ENCODE results near the gene CEP112. TPM values are rescaled to one million over a fixed set of nuclear protein-coding genes. Genes with fewer than 3 reads are reported as not detected.

CEP112 gene
- total and polyA plus RNA-seq, 8 donors, result 8.4 to 11.4 (median 9.8) TPM

DNA sequence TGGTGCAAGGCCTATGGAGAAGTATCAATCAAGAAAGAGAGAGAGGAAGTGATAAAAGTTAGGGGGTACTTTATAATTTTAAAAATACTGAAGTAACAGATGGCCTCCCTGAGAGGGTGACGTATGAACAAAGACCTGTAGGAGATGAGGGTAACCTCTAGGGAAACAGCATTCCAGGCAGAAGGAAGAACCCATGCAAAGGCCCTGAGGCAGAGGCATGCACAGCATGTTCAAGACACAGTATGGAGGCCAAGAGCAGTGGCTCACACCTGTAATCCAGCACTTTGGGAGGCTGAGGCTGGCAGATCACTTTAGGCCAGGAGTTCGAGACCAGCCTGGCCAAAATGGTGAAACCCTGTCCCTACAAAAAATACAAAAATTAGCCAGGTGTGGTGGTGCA, 437.9 kb downstream of the CEP112 start:
- 96 to 98% methylated on average over 2 of the region's 2 CpGs for WGBS, 2 donors
- DNase-seq, result no peak
- no peaks in the 10 kb centered on the region for H3K9me3 ChIP-seq
- H3K36me3 ChIP-seq, result no peaks in the 10 kb centered on the region
- H3K27me3 ChIP-seq, result no peaks in the 10 kb centered on the region
- no peak for ATAC-seq
- TF ChIP-seq, protein P1, sequence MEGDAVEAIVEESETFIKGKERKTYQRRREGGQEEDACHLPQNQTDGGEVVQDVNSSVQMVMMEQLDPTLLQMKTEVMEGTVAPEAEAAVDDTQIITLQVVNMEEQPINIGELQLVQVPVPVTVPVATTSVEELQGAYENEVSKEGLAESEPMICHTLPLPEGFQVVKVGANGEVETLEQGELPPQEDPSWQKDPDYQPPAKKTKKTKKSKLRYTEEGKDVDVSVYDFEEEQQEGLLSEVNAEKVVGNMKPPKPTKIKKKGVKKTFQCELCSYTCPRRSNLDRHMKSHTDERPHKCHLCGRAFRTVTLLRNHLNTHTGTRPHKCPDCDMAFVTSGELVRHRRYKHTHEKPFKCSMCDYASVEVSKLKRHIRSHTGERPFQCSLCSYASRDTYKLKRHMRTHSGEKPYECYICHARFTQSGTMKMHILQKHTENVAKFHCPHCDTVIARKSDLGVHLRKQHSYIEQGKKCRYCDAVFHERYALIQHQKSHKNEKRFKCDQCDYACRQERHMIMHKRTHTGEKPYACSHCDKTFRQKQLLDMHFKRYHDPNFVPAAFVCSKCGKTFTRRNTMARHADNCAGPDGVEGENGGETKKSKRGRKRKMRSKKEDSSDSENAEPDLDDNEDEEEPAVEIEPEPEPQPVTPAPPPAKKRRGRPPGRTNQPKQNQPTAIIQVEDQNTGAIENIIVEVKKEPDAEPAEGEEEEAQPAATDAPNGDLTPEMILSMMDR (IDR thresholded peaks at IDR 0.05), result no peak
- intact Hi-C loops (cut with DNase I), result no loop called here
- no peak overlapping the region for H3K27ac ChIP-seq
- H3K4me3 ChIP-seq, result no peak overlapping the region
- FAIRE-seq, result no peak
- H3K4me1 ChIP-seq, result peaks cover 10 to 19% (median 18%) of the 10 kb centered on the region in 3 donors

DNA sequence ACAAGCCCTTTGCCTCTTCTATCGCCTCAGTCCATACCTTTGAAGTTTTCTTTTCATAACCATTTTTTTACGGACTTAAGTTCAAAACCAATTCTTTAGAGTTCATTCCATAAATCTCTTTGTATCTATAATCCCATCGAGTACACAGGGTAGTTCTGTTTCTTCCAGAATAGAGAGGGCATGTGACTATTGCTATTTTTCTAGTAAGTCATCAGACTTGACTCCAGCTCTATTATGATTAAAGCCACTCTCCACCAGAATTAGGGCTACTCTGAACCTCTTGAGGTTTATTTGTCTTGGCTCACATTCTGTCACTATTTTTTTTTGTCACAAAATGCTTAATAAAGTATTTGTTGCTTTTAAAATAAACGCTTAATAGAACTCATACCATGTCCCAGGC, 438.6 kb downstream of the CEP112 start:
- TF ChIP-seq, protein P1 (IDR thresholded peaks at IDR 0.05), result no peak
- ATAC-seq (no peak), FAIRE-seq (no peak), DNase-seq (no peak)
- Histone ChIP-seq H3K9me3 (no peaks in the 10 kb centered on the region), H3K27ac (no peak overlapping the region), H3K4me1 (peaks cover 10 to 23% (median 19%) of the 10 kb centered on the region in 3 donors), H3K36me3 (no peaks in the 10 kb centered on the region), H3K27me3 (no peaks in the 10 kb centered on the region), H3K4me3 (no peak overlapping the region)
- 68 to 69% methylated on average over 4 of the region's 4 CpGs for WGBS, 2 donors
- intact Hi-C loops (cut with DNase I), result no loop called here

DNA sequence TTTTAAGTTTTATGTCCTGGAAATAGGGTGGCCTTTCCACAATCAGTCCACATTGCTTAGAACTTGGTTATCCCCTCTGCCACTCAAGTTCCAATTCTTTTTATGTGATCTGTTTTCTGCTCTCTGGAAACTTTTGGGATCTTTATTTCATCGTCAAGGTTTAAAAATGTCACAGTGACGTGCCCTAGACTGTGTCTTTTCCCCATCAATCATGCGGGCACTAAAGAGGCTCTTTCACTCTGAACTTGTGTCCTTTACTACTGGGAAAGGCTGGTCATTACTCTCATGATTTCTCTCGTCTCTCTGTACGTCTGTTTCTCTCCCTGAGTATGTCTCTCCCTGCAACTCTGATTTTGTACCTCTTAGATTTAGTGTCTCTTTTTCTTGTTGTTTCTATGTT, 440.7 kb downstream of the CEP112 start:
- WGBS, 2 donors, result 76 to 80% methylated on average over 5 of the region's 5 CpGs
- Histone ChIP-seq H3K9me3 (no peaks in the 10 kb centered on the region), H3K4me1 (peaks cover 10 to 23% (median 19%) of the 10 kb centered on the region in 3 donors), H3K36me3 (no peaks in the 10 kb centered on the region), H3K27ac (no peak overlapping the region), H3K27me3 (no peaks in the 10 kb centered on the region), H3K4me3 (no peak overlapping the region)
- TF ChIP-seq, protein P1 (IDR thresholded peaks at IDR 0.05), result no peak
- no peak for FAIRE-seq
- ATAC-seq, result no peak
- DNase-seq, result no peak
- intact Hi-C loops (cut with DNase I), result no loop called here

DNA sequence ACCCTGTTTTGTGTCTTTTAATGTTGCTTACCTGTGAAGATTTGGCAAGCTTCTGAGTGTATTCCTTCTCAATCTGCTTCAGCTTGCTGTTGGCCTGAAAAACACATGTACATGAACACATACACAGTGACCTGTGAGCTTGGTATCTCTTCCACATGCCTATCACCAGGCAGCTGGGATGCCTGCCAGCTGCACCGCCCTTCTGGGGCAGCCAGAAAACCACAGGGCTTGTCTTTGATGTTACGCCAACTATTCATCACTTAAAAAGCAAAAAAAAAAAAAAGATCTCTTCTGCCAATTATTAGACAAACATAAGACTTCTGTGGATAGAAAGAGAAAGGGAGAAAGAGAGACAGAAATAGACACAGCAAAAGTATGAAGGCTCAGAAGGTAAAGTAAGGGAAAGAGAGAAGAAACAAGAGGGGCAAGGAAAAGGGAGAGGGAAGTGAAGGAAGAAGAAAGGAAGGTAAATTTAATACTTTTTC, 441.3 kb downstream of the CEP112 start:
- DNase-seq, result peak; percentile 71 to 93 (median 82)
- ATAC-seq, result peak; percentile 86 to 99 (median 97)
- Histone ChIP-seq H3K4me1 (peaks cover 10 to 23% (median 19%) of the 10 kb centered on the region in 3 donors), H3K27me3 (no peaks in the 10 kb centered on the region), H3K27ac (peak overlapping the region in 1 of 4 donors; percentile 31), H3K4me3 (no peak overlapping the region), H3K36me3 (no peaks in the 10 kb centered on the region), H3K9me3 (no peaks in the 10 kb centered on the region)
- TF ChIP-seq, protein P1 (IDR thresholded peaks at IDR 0.05), result no peak
- intact Hi-C loops (cut with DNase I), result no loop called here
- 0 to 5% methylated on average over 2 of the region's 2 CpGs for WGBS, 2 donors
- peak; percentile 75 for FAIRE-seq

DNA sequence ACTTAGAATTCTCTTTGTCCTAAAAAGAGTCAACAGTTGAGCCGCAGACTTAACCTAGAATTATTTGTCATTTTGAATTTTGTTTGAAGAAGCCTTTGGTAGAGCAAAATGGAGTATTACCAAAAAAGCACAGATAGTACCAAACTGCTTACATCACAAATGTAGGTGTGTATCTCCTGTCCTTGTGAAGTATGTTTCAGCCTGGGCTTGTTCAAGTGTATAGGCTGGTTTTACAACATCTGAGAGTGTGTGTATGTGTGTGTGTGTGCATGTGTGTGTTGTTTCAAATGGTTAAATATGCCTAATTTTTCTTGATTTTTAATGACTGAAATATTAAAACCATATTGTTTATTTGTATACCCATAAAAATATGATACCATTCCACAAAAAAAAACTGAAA, 441.8 kb downstream of the CEP112 start:
- no peak for DNase-seq
- ATAC-seq, result peak in 1 of 4 donors; percentile 46
- peaks cover 10 to 23% (median 19%) of the 10 kb centered on the region in 3 donors for H3K4me1 ChIP-seq
- H3K4me3 ChIP-seq, result no peak overlapping the region
- no peaks in the 10 kb centered on the region for H3K36me3 ChIP-seq
- intact Hi-C loops (cut with DNase I), result no loop called here
- FAIRE-seq, result no peak
- H3K27me3 ChIP-seq, result no peaks in the 10 kb centered on the region
- 90 to 94% methylated on average over 1 of the region's 1 CpG for WGBS, 2 donors
- TF ChIP-seq, protein P1 (IDR thresholded peaks at IDR 0.05), result no peak
- H3K27ac ChIP-seq, result peak overlapping the region in 1 of 4 donors; percentile 31
- H3K9me3 ChIP-seq, result no peaks in the 10 kb centered on the region
